OCI-LY7 (cell line): ENCODE data around the gene PALLD. TPM values are rescaled to one million over a fixed set of nuclear protein-coding genes. Genes with fewer than 3 reads are reported as not detected.

ENCODE experiments used
- BruUV-seq: library from RNA; stranded (reverse); fragments of 400-500 nt; replicated peaks from 2 replicates; lab custom pipeline; 2021; lab: Mats Ljungman, UMichigan
- CTCF ChIA-PET: fragments of 300-600 bp; sonication (Branson Sonifier 250); formaldehyde crosslinking; loops from one replicate; lab custom pipeline; 2022; ENCODE audit warnings: antibody characterized with exemption; ENCODE audit not compliant: unreplicated experiment; lab: Charles Lee
- POLR2A ChIA-PET: fragments of 300-600 bp; sonication (Branson Sonifier 250); formaldehyde crosslinking; loops from one replicate; lab custom pipeline; 2022; ENCODE audit warnings: antibody characterized with exemption; lab: Charles Lee
- DNase-seq: peaks from one replicate; pipeline ENCODE4 v3.0.0-alpha.2; 2015; ENCODE audit warnings: low spot score
- H2AFZ ChIP-seq: fragments of 200-600 bp; sonication (generic), shearing (Covaris generic); 2 replicates; pipeline ENCODE4 v1.6.1; 2014; ENCODE audit warnings: mild to moderate bottlenecking, antibody characterized with exemption, low read length, moderate library complexity
- H3K27ac ChIP-seq: fragments of 200-600 bp; sonication (generic); 2 replicates; pipeline ENCODE4 v1.5.1; 2014; ENCODE audit warnings: mixed run types, low read depth, mild to moderate bottlenecking, moderate library complexity, low read length, inconsistent platforms; ENCODE audit not compliant: poor library complexity, severe bottlenecking
- H3K36me3 ChIP-seq: fragments of 200-600 bp; sonication (generic); 2 replicates; pipeline ENCODE4 v1.6.1; 2014; ENCODE audit warnings: mild to moderate bottlenecking, antibody characterized with exemption, low read length, moderate library complexity, mixed read lengths; ENCODE audit not compliant: insufficient read depth
- H3K4me1 ChIP-seq: fragments of 200-600 bp; sonication (generic); 2 replicates; pipeline ENCODE4 v1.5.1; 2014; ENCODE audit warnings: mild to moderate bottlenecking, low read length; ENCODE audit not compliant: insufficient read depth, poor library complexity, severe bottlenecking
- H3K4me2 ChIP-seq: fragments of 200-600 bp; sonication (generic); 2 replicates; pipeline ENCODE4 v1.6.1; 2014; ENCODE audit warnings: mild to moderate bottlenecking, low read length
- H3K4me3 ChIP-seq: fragments of 200-600 bp; sonication (generic); 2 replicates; pipeline ENCODE4 v1.5.1; 2014; ENCODE audit warnings: mild to moderate bottlenecking, low read depth, low read length; ENCODE audit not compliant: poor library complexity, severe bottlenecking
- H3K79me2 ChIP-seq: fragments of 200-600 bp; sonication (generic); 2 replicates; pipeline ENCODE4 v1.6.1; 2016; ENCODE audit warnings: low read depth, mild to moderate bottlenecking, low read length, moderate library complexity, mixed read lengths; ENCODE audit not compliant: insufficient read depth
- H3K9me2 ChIP-seq: fragments of 200-600 bp; sonication (generic); 2 replicates; pipeline ENCODE4 v1.6.1; 2016; ENCODE audit warnings: mild to moderate bottlenecking, low read length, mixed read lengths; ENCODE audit not compliant: insufficient read depth
- H3K9me3 ChIP-seq: fragments of 200-600 bp; sonication (generic); 2 replicates; pipeline ENCODE4 v1.6.1; 2014; ENCODE audit warnings: mild to moderate bottlenecking, mixed run types, low read length, mixed read lengths
- H4K20me1 ChIP-seq: fragments of 200-600 bp; sonication (generic); 2 replicates; pipeline ENCODE4 v1.6.1; 2014; ENCODE audit warnings: mild to moderate bottlenecking, antibody characterized with exemption, low read length, moderate library complexity, mixed read lengths; ENCODE audit not compliant: insufficient read depth
- EZH2phosphoT487 ChIP-seq: fragments of 200-600 bp; sonication (generic); IDR thresholded peaks from 2 replicates; pipeline ENCODE4 v1.6.1; 2018; ENCODE audit warnings: low read depth, borderline replicate concordance, mild to moderate bottlenecking, mixed run types, antibody characterized with exemption, low read length, moderate library complexity, mixed read lengths
- intact Hi-C: fragments of 100-400 bp; cut with micrococcal nuclease; formaldehyde crosslinking; loops from one replicate; pipeline ENCODE4 v1.10.0; 2022; ENCODE audit not compliant: unreplicated experiment
- total RNA-seq, 2 experiments: library from RNA; depleted of rRNA in 1 of 2; stranded (reverse); fragments of >200 nt in 1 of 2; shearing (Covaris generic) in 1 of 2; gene quantifications; 2 replicates each; pipeline ENCODE4 v1.2.3, GENCODE V29; 2014 to 2022
- TF ChIP-seq, protein P1 (sequence below): fragments of 200-600 bp; sonication (generic); conservative IDR thresholded peaks from 2 replicates; pipeline ENCODE4 v1.5.1; 2014; ENCODE audit warnings: mild to moderate bottlenecking, antibody characterized with exemption, low read length, moderate library complexity, mixed read lengths

PALLD gene
- total RNA-seq, 2 experiments from 2014 or later = 0.73 to 2.8 TPM

DNA sequence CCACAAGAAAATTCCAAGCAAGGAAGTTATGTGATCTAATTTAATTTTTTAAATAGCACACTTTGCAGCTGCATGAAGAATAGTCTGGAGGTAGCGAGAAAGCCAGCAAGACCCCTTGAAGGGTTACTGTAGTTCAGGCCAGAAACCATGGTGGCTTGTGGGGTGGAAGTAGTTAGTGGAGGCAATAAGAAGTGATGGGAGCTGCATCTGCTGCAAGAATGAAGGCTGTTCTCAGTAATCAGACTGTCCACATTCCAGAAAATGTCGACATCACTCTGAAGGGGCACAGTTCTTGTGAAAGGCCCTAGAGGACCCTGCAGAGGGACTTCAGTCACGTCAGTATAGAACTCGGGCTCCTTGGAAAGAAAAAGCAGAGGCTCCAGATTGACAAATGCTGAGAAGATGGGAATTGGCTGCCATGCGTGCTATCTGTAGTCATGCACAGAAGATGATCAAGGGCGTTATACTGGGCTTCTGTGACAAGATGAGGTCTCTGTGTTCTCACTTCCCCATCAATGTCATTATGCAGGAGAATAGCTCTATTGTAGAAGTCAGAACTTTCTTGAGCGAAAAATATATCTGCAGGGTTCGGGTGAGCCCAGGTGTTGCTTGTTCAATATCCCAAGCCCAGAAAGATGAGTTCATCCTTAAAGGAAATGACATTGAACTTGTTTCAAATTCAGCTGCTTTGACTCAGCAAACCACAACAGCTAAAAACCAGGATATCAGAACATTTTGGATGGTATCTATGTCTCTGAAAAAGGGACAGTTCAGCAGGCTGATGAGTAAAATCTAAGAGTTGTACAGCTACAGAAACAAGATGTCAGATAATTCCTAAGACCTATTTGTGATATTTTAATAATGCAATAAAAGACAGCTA is 259.0 kb downstream of the PALLD start:
- Histone ChIP-seq H3K9me3 (no peaks in the 10 kb centered on the region), H3K4me1 (no peaks in the 10 kb centered on the region), H3K4me3 (no peak overlapping the region), H3K36me3 (no peaks in the 10 kb centered on the region), H3K4me2 (no peak overlapping the region), H3K79me2 (no peaks in the 10 kb centered on the region), H3K27ac (no peak overlapping the region), H3K9me2 (no peaks in the 10 kb centered on the region), H2AFZ (no peak overlapping the region), H4K20me1 (no peaks in the 10 kb centered on the region)
- intact Hi-C loops = no loop called here
- DNase-seq = no peak
- BruUV-seq = no TSS peak
- TF ChIP-seq, protein P1, sequence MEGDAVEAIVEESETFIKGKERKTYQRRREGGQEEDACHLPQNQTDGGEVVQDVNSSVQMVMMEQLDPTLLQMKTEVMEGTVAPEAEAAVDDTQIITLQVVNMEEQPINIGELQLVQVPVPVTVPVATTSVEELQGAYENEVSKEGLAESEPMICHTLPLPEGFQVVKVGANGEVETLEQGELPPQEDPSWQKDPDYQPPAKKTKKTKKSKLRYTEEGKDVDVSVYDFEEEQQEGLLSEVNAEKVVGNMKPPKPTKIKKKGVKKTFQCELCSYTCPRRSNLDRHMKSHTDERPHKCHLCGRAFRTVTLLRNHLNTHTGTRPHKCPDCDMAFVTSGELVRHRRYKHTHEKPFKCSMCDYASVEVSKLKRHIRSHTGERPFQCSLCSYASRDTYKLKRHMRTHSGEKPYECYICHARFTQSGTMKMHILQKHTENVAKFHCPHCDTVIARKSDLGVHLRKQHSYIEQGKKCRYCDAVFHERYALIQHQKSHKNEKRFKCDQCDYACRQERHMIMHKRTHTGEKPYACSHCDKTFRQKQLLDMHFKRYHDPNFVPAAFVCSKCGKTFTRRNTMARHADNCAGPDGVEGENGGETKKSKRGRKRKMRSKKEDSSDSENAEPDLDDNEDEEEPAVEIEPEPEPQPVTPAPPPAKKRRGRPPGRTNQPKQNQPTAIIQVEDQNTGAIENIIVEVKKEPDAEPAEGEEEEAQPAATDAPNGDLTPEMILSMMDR = no peak
- no peak for TF ChIP-seq EZH2phosphoT487
- ChIA-PET POLR2A (interaction anchor here (0.5 to 1.0 kb wide), 2 partner anchors 66 to 117 kb away, joined by 3 to 4 read pairs; no protein-coding TSS in a partner anchor), CTCF (no interaction called here)

DNA sequence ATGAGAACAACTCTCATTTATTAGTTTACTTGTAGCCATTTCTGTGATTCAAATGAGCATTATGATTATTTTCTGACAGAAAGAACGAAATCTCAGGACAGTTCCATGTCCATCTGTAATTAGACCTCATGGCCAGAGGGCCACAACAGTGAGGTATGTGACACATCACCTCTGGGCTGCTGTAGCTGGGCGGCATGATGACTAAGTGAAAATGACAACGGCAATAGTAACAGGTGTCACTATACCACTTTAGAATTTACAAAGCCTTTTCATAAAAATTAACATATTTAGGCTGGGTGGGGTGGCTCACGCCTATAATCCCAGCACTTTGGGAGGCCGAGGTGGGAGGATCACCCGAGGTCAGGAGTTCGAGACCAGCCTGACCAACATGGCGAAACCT is 260.6 kb downstream of the PALLD start:
- H3K9me3 ChIP-seq = no peaks in the 10 kb centered on the region
- H3K36me3 ChIP-seq = no peaks in the 10 kb centered on the region
- POLR2A ChIA-PET = no interaction called here
- no peaks in the 10 kb centered on the region for H3K79me2 ChIP-seq
- no TSS peak for BruUV-seq
- no peaks in the 10 kb centered on the region for H3K4me1 ChIP-seq
- CTCF ChIA-PET = no interaction called here
- H3K4me2 ChIP-seq = no peak overlapping the region
- H4K20me1 ChIP-seq = no peaks in the 10 kb centered on the region
- no peak for TF ChIP-seq EZH2phosphoT487
- TF ChIP-seq, protein P1 = no peak
- DNase-seq = no peak
- H3K9me2 ChIP-seq = no peaks in the 10 kb centered on the region
- intact Hi-C loops = no loop called here
- H2AFZ ChIP-seq = no peak overlapping the region
- H3K27ac ChIP-seq = no peak overlapping the region
- H3K4me3 ChIP-seq = no peak overlapping the region

DNA sequence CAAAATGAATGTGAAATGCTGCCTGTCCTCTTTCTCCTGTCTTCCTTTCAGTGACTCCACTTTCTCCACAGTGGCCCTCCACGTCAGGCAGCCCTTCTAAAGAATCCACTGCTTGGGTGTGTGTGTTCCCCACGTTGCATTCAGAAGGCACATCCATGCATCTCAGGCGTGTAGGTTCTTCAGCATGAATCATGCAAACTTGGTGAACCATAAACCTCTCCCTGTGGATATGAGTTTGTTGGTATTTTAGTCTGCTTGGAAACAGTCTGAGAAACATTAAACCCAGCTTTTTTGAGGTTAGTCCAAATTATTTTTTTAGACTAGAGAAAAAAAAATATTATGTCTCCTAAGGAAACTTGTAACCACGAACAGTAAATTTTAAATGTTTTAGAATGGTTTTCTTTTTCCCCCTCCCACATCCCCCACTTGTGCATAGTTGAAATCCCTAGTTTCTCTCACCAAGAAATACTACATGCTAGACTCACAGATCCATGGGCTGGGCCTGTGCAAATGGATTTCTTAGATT is 261.6 kb downstream of the PALLD start:
- intact Hi-C loops = no loop called here
- Histone ChIP-seq H3K4me1 (no peaks in the 10 kb centered on the region), H4K20me1 (no peaks in the 10 kb centered on the region), H3K79me2 (no peaks in the 10 kb centered on the region), H3K9me2 (no peaks in the 10 kb centered on the region), H3K4me3 (no peak overlapping the region), H2AFZ (no peak overlapping the region), H3K9me3 (no peaks in the 10 kb centered on the region), H3K4me2 (no peak overlapping the region), H3K36me3 (no peaks in the 10 kb centered on the region), H3K27ac (no peak overlapping the region)
- no peak for TF ChIP-seq EZH2phosphoT487
- TF ChIP-seq, protein P1 = no peak
- DNase-seq = no peak
- CTCF ChIA-PET = no interaction called here
- POLR2A ChIA-PET = no interaction called here
- BruUV-seq = no TSS peak
